ENCODE data around the gene CYP2E1. TPM values are rescaled to one million over a fixed set of nuclear protein-coding genes. Genes with fewer than 3 reads are reported as not detected.
A peak's percentile ranks its signal among the peaks of the same experiment; 100 is the strongest.
"Not testable (repeated sequence)": the region's sequence is repeated elsewhere in the genome, so short reads cannot be mapped to it uniquely, and the experiment has no call there.

The CYP2E1 gene
- total and polyA plus RNA-seq, 4 donors, result 5.0 to 21.6 (median 15.4) TPM

DNA sequence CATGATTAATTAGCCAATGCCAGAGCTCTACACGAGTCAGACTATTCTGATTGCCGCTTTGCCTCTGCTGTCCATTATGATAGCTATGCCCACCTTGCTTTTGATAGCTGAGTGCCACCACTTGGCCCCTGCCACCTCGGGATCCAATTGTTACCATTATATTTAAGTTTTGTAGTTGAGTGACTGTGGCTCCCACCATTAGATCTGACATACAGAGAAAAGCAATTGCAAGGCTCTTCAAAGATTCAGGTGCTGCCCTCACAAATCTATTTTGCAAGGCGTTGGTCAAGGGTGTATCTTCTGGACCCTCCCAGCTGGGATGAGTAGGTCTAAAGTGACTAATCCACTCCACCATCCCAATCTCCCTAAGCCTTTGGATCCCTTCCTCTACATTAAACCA lies 26.3 kb upstream of the CYP2E1 start:
- WGBS (ENCODE audit: insufficient coverage), result 75% methylated on average over 2 of the region's 4 CpGs
- H3K9me3 ChIP-seq (ENCODE audit: control insufficient read depth, insufficient read depth, low read length), result not testable (repeated sequence)

GRCh38 chr10:133509700-133510099 lies 17.5 kb upstream of the CYP2E1 start:
- Histone ChIP-seq H3K36me3 (ENCODE audit: control insufficient read depth, insufficient read depth, low read length) (no peaks in the 10 kb centered on the region), H3K4me1 (ENCODE audit: control insufficient read depth, insufficient read depth, low read length) (no peaks in the 10 kb centered on the region), H3K4me3 (ENCODE audit: low read depth, low read length) (no peak overlapping the region), H3K27me3 (ENCODE audit: control insufficient read depth, insufficient read depth, low read length) (no peaks in the 10 kb centered on the region), H3K9me3 (ENCODE audit: control insufficient read depth, insufficient read depth, low read length) (peaks cover 9% of the 10 kb centered on the region), H3K27ac (ENCODE audit: low read depth, low read length) (no peak overlapping the region)
- WGBS (ENCODE audit: insufficient coverage), result no CpG with 5 or more reads among the region's 4 CpGs
- DNase-seq (ENCODE audit: low read depth in 4 of 6, low spot score in 6 of 6), result no peak

More for the DNA sequence above, 26.3 kb upstream of the CYP2E1 start:
- DNase-seq (ENCODE audit: low read depth in 4 of 6, low spot score in 6 of 6); H3K4me1 ChIP-seq (ENCODE audit: control insufficient read depth, insufficient read depth, low read length); H3K36me3 ChIP-seq (ENCODE audit: control insufficient read depth, insufficient read depth, low read length); H3K27me3 ChIP-seq (ENCODE audit: control insufficient read depth, insufficient read depth, low read length); H3K27ac ChIP-seq (ENCODE audit: low read depth, low read length); H3K4me3 ChIP-seq (ENCODE audit: low read depth, low read length): not testable (repeated sequence)

GRCh38 chr10:133511408-133511807 lies 15.8 kb upstream of the CYP2E1 start:
- Histone ChIP-seq H3K9me3 (ENCODE audit: control insufficient read depth, insufficient read depth, low read length) (peaks cover 9% of the 10 kb centered on the region), H3K27me3 (ENCODE audit: control insufficient read depth, insufficient read depth, low read length) (no peaks in the 10 kb centered on the region), H3K4me3 (ENCODE audit: low read depth, low read length) (no peak overlapping the region), H3K27ac (ENCODE audit: low read depth, low read length) (no peak overlapping the region), H3K4me1 (ENCODE audit: control insufficient read depth, insufficient read depth, low read length) (no peaks in the 10 kb centered on the region), H3K36me3 (ENCODE audit: control insufficient read depth, insufficient read depth, low read length) (no peaks in the 10 kb centered on the region)
- DNase-seq (ENCODE audit: low read depth in 4 of 6, low spot score in 6 of 6), result no peak
- WGBS (ENCODE audit: insufficient coverage), result no CpG with 5 or more reads among the region's 4 CpGs

DNA sequence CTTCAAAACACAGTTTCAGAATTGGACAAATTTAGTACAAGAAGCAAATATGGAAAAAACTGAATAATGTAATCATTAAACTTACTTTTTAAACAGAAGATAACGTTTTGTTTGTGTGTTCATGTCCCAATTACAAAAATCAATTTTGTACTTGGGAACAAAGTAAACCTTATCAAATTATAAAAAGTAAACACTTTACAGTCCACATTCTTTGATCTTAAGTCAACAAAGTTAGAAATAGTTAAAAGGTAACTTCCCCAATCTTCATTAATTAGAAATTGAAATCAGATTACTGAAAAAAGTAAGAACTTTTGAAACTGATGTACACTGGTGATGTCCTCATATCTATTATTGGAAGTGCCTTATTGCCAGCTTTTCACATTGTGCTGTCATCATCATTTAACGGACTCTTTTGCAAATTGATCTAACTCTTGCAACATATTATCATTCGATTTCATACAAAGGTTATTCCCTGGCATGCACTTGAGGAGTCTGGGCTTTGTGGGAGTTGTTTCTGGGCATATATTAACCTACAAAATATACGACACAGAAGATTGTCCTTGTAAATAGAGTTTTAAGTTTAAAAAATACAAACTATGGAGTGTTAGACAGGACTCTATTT lies 15.1 kb upstream of the CYP2E1 start:
- no CpG with 5 or more reads among the region's 4 CpGs for WGBS (ENCODE audit: insufficient coverage)
- Histone ChIP-seq H3K27me3 (ENCODE audit: control insufficient read depth, insufficient read depth, low read length) (no peaks in the 10 kb centered on the region), H3K4me3 (ENCODE audit: low read depth, low read length) (no peak overlapping the region), H3K36me3 (ENCODE audit: control insufficient read depth, insufficient read depth, low read length) (no peaks in the 10 kb centered on the region), H3K27ac (ENCODE audit: low read depth, low read length) (no peak overlapping the region), H3K4me1 (ENCODE audit: control insufficient read depth, insufficient read depth, low read length) (no peaks in the 10 kb centered on the region), H3K9me3 (ENCODE audit: control insufficient read depth, insufficient read depth, low read length) (peaks cover 8% of the 10 kb centered on the region)
- no peak for DNase-seq (ENCODE audit: low read depth in 4 of 6, low spot score in 6 of 6)

DNA sequence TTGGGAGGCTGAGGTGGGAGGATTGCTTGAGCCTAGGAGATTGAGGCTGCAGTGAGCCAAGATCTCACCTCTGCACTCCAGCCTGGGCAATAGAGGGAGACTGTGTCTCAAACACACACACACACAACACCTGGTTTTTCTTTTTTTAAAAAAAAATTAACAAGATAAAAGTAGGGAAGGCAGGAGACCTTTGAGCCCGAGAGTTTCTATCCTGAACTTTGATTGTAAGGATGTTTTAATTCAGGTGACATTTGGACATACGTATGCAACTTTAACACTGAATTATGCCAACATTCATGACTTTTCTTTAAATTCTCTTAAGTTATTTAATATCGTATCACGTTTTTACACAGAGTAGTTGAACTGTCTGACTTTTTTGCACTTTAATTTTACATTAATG lies 11.7 kb upstream of the CYP2E1 start:
- no peak for DNase-seq (ENCODE audit: low read depth in 4 of 6, low spot score in 6 of 6)
- no peak overlapping the region for H3K27ac ChIP-seq (ENCODE audit: low read depth, low read length)
- peaks cover 4% of the 10 kb centered on the region for H3K9me3 ChIP-seq (ENCODE audit: control insufficient read depth, insufficient read depth, low read length)
- no peaks in the 10 kb centered on the region for H3K27me3 ChIP-seq (ENCODE audit: control insufficient read depth, insufficient read depth, low read length)
- no CpG with 5 or more reads among the region's 4 CpGs for WGBS (ENCODE audit: insufficient coverage)
- H3K36me3 ChIP-seq (ENCODE audit: control insufficient read depth, insufficient read depth, low read length), result no peaks in the 10 kb centered on the region
- H3K4me1 ChIP-seq (ENCODE audit: control insufficient read depth, insufficient read depth, low read length), result peaks cover 5% of the 10 kb centered on the region
- H3K4me3 ChIP-seq (ENCODE audit: low read depth, low read length), result no peak overlapping the region

GRCh38 chr10:133516057-133516456 lies 11.1 kb upstream of the CYP2E1 start:
- H3K36me3 ChIP-seq (ENCODE audit: control insufficient read depth, insufficient read depth, low read length), result no peaks in the 10 kb centered on the region
- peak in 1 of 6 donors; percentile 1 for DNase-seq (ENCODE audit: low read depth in 4 of 6, low spot score in 6 of 6)
- H3K4me3 ChIP-seq (ENCODE audit: low read depth, low read length), result no peak overlapping the region
- H3K4me1 ChIP-seq (ENCODE audit: control insufficient read depth, insufficient read depth, low read length), result peaks cover 5% of the 10 kb centered on the region
- H3K9me3 ChIP-seq (ENCODE audit: control insufficient read depth, insufficient read depth, low read length), result peaks cover 4% of the 10 kb centered on the region
- WGBS (ENCODE audit: insufficient coverage), result 41% methylated on average over 4 of the region's 4 CpGs
- H3K27ac ChIP-seq (ENCODE audit: low read depth, low read length), result no peak overlapping the region
- H3K27me3 ChIP-seq (ENCODE audit: control insufficient read depth, insufficient read depth, low read length), result no peaks in the 10 kb centered on the region

DNA sequence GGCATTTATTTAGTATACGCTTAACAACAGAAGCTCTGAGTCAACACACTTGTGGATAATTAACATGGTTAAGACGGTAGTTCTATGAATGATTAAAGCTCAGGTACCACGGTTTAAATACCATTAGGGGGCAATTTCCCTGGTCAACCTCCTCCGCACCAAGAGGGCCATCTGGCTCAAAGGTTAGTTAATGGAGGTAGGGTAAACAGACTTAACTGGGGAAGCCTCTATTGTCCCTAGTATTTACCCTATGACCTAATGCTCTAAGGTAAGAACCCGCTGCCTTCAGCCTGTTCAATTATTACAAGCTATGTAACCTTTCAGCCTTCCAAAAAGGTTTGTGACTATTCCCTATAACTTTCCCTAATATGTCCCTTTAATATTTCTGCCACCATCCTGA lies 8.6 kb upstream of the CYP2E1 start:
- H3K9me3 ChIP-seq (ENCODE audit: control insufficient read depth, insufficient read depth, low read length); H3K4me1 ChIP-seq (ENCODE audit: control insufficient read depth, insufficient read depth, low read length); H3K4me3 ChIP-seq (ENCODE audit: low read depth, low read length); H3K36me3 ChIP-seq (ENCODE audit: control insufficient read depth, insufficient read depth, low read length); H3K27me3 ChIP-seq (ENCODE audit: control insufficient read depth, insufficient read depth, low read length); H3K27ac ChIP-seq (ENCODE audit: low read depth, low read length); DNase-seq (ENCODE audit: low read depth in 4 of 6, low spot score in 6 of 6): not testable (repeated sequence)
- WGBS (ENCODE audit: insufficient coverage), result 71% methylated on average over 4 of the region's 5 CpGs

- H3K27ac ChIP-seq (ENCODE audit: low read depth, low read length), result no peak overlapping the region
- peak in 2 of 6 donors; percentile 8 to 29 for DNase-seq (ENCODE audit: low read depth in 4 of 6, low spot score in 6 of 6)
- WGBS (ENCODE audit: insufficient coverage), result 8% methylated on average over 33 of the region's 33 CpGs
- H3K9me3 ChIP-seq (ENCODE audit: control insufficient read depth, insufficient read depth, low read length), result peaks cover 6% of the 10 kb centered on the region
- H3K4me3 ChIP-seq (ENCODE audit: low read depth, low read length), result no peak overlapping the region
- no peaks in the 10 kb centered on the region for H3K36me3 ChIP-seq (ENCODE audit: control insufficient read depth, insufficient read depth, low read length)
- no peaks in the 10 kb centered on the region for H3K27me3 ChIP-seq (ENCODE audit: control insufficient read depth, insufficient read depth, low read length)
- peaks cover 5% of the 10 kb centered on the region for H3K4me1 ChIP-seq (ENCODE audit: control insufficient read depth, insufficient read depth, low read length)
These were observed 6.9 kb upstream of the CYP2E1 start for GRCh38 chr10:133520193-133520738.

- Histone ChIP-seq H3K4me3 (ENCODE audit: low read depth, low read length) (no peak overlapping the region), H3K9me3 (ENCODE audit: control insufficient read depth, insufficient read depth, low read length) (peaks cover 2% of the 10 kb centered on the region), H3K27me3 (ENCODE audit: control insufficient read depth, insufficient read depth, low read length) (peaks cover 15% of the 10 kb centered on the region), H3K27ac (ENCODE audit: low read depth, low read length) (no peak overlapping the region), H3K36me3 (ENCODE audit: control insufficient read depth, insufficient read depth, low read length) (no peaks in the 10 kb centered on the region), H3K4me1 (ENCODE audit: control insufficient read depth, insufficient read depth, low read length) (peaks cover 10% of the 10 kb centered on the region)
- 90% methylated on average over 8 of the region's 9 CpGs for WGBS (ENCODE audit: insufficient coverage)
- no peak for DNase-seq (ENCODE audit: low read depth in 4 of 6, low spot score in 6 of 6)
These were observed 3.4 kb upstream of the CYP2E1 start for GRCh38 chr10:133523631-133524203.

GRCh38 chr10:133525444-133525843 lies 1.7 kb upstream of the CYP2E1 start:
- Histone ChIP-seq H3K36me3 (ENCODE audit: control insufficient read depth, insufficient read depth, low read length) (no peaks in the 10 kb centered on the region), H3K4me1 (ENCODE audit: control insufficient read depth, insufficient read depth, low read length) (peaks cover 5% of the 10 kb centered on the region), H3K4me3 (ENCODE audit: low read depth, low read length) (no peak overlapping the region), H3K27me3 (ENCODE audit: control insufficient read depth, insufficient read depth, low read length) (peaks cover 31% of the 10 kb centered on the region), H3K27ac (ENCODE audit: low read depth, low read length) (no peak overlapping the region), H3K9me3 (ENCODE audit: control insufficient read depth, insufficient read depth, low read length) (peaks cover 2% of the 10 kb centered on the region)
- WGBS (ENCODE audit: insufficient coverage), result 91% methylated on average over 7 of the region's 7 CpGs
- no peak for DNase-seq (ENCODE audit: low read depth in 4 of 6, low spot score in 6 of 6)
